ENCODE measurements around the gene SHROOM1.

The SHROOM1 gene

GRCh38 chr5:132820162-132820754 is 10.2 kb downstream of the SHROOM1 start:
- no peak overlapping the region for H3K4me3 ChIP-seq (ENCODE audit: low read depth, low read length)
- DNase-seq (ENCODE audit: low read depth) = peak; percentile 90
- TF ChIP-seq MYC (IDR thresholded peaks at IDR 0.05; ENCODE audit: low read depth, low read length) (peak; percentile 7; the same call in 1 of the 2 replicates), CTCF (IDR thresholded peaks at IDR 0.05; ENCODE audit: low read depth, low read length) (peak; percentile 75), MAX (IDR thresholded peaks at IDR 0.05; ENCODE audit: low read depth, low read length) (no peak), POLR2A (IDR thresholded peaks at IDR 0.05; ENCODE audit: extremely low read depth, insufficient read length) (no peak)

- TF ChIP-seq POLR2A (IDR thresholded peaks at IDR 0.05; ENCODE audit: extremely low read depth, insufficient read length) (no peak), MAX (IDR thresholded peaks at IDR 0.05; ENCODE audit: low read depth, low read length) (no peak), CTCF (IDR thresholded peaks at IDR 0.05; ENCODE audit: low read depth, low read length) (no peak), MYC (IDR thresholded peaks at IDR 0.05; ENCODE audit: low read depth, low read length) (no peak)
- no peak for DNase-seq (ENCODE audit: low read depth)
- H3K4me3 ChIP-seq (ENCODE audit: low read depth, low read length) = no peak overlapping the region
Measured at GRCh38 chr5:132819468-132819867, 11.0 kb downstream of the SHROOM1 start.

DNA sequence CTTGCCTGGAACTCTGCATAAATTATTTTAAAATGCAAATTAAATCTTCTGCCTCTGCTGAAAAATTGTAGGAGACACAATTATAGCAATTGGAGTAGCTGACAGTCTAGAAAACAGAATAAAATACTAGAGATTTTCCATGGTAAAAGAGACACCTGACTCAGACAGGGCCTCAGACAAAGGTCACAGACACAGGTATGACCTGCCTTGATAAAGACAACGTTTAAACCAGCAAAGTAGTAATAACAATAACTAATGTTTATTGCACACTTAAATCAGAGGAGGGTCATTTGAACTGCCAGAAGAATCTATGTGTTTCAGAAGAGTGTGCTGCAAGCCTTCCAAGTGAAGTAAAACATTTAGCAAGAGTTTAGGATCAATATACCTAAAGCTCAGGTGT is 13.4 kb downstream of the SHROOM1 start:
- no peak for TF ChIP-seq MAX (IDR thresholded peaks at IDR 0.05; ENCODE audit: low read depth, low read length)
- TF ChIP-seq MYC (IDR thresholded peaks at IDR 0.05; ENCODE audit: low read depth, low read length) = no peak
- TF ChIP-seq POLR2A (IDR thresholded peaks at IDR 0.05; ENCODE audit: extremely low read depth, insufficient read length) = no peak
- TF ChIP-seq CTCF (IDR thresholded peaks at IDR 0.05; ENCODE audit: low read depth, low read length) = no peak
- no peak overlapping the region for H3K4me3 ChIP-seq (ENCODE audit: low read depth, low read length)
- no peak for DNase-seq (ENCODE audit: low read depth)

GRCh38 chr5:132816554-132816953 is 13.9 kb downstream of the SHROOM1 start:
- no peak for DNase-seq (ENCODE audit: low read depth)
- H3K4me3 ChIP-seq (ENCODE audit: low read depth, low read length) = no peak overlapping the region
- TF ChIP-seq MYC (IDR thresholded peaks at IDR 0.05; ENCODE audit: low read depth, low read length) (no peak), MAX (IDR thresholded peaks at IDR 0.05; ENCODE audit: low read depth, low read length) (no peak), POLR2A (IDR thresholded peaks at IDR 0.05; ENCODE audit: extremely low read depth, insufficient read length) (no peak), CTCF (IDR thresholded peaks at IDR 0.05; ENCODE audit: low read depth, low read length) (no peak)

DNA sequence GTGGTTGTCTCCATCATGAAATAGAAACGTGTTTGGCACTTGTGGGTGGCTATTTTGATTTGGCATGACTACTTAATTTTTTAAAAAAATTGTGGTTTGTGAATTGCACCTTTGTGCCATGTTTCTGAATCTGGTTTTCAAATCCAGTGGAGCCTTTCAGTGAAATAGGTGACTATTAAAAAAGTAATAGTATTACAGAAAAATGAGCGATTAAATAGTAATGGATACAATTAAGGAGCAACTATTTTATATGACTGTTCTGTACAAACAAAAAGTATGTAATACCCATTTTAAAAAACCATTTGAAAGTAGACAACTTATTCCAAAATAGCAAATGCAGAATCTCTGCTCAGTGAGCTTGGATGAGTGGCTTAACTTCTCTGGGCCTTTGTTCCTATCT is 14.4 kb downstream of the SHROOM1 start:
- H3K4me3 ChIP-seq (ENCODE audit: low read depth, low read length) = no peak overlapping the region
- DNase-seq (ENCODE audit: low read depth) = no peak
- TF ChIP-seq POLR2A (IDR thresholded peaks at IDR 0.05; ENCODE audit: extremely low read depth, insufficient read length) (no peak), MAX (IDR thresholded peaks at IDR 0.05; ENCODE audit: low read depth, low read length) (no peak), CTCF (IDR thresholded peaks at IDR 0.05; ENCODE audit: low read depth, low read length) (no peak), MYC (IDR thresholded peaks at IDR 0.05; ENCODE audit: low read depth, low read length) (no peak)
